Urothelium cell line (cell line): ENCODE results near the gene DSG2.
"Not testable (repeated sequence)": the region's sequence is repeated elsewhere in the genome, so short reads cannot be mapped to it uniquely, and the experiment has no call there.

ENCODE experiments used
- DNase-seq: peaks from one replicate; pipeline ENCODE4 v3.0.0; 2011; ENCODE audit warnings: low spot score, mixed read lengths
- FAIRE-seq: peaks from 2 replicates; lab custom pipeline; 2011; peaks lifted over from hg19 to GRCh38; lab: Jason Lieb, UNC

The DSG2 gene

GRCh38 chr18:31497836-31498573, at the start of gene DSG2:
Gene DSG2 (plus strand): TSS chr18:31498177. CDS start chr18:31498252, 75 bp downstream.
- no peak for FAIRE-seq
- peak; percentile 67 for DNase-seq

GRCh38 chr18:31450409-31450808, 47.6 kb upstream of the DSG2 start:
- DNase-seq, result no peak
- FAIRE-seq, result no peak

GRCh38 chr18:31451625-31452024, 46.4 kb upstream of the DSG2 start:
- DNase-seq (no peak), FAIRE-seq (no peak)

- FAIRE-seq (no peak), DNase-seq (peak; percentile 48)
Observed at GRCh38 chr18:31454066-31454708, 43.8 kb upstream of the DSG2 start.

GRCh38 chr18:31469629-31470028, 28.3 kb upstream of the DSG2 start:
- FAIRE-seq (no peak), DNase-seq (no peak)

GRCh38 chr18:31478688-31479087, 19.3 kb upstream of the DSG2 start:
- FAIRE-seq, result no peak
- DNase-seq, result no peak

- DNase-seq (no peak), FAIRE-seq (no peak)
Observed at GRCh38 chr18:31482051-31482450, 15.9 kb upstream of the DSG2 start.

- FAIRE-seq, result no peak
- DNase-seq, result no peak
Observed at GRCh38 chr18:31483396-31483795, 14.6 kb upstream of the DSG2 start.

GRCh38 chr18:31484461-31484860, 13.5 kb upstream of the DSG2 start:
- FAIRE-seq, result no peak
- no peak for DNase-seq

GRCh38 chr18:31486165-31486564, 11.8 kb upstream of the DSG2 start:
- FAIRE-seq (no peak), DNase-seq (no peak)

GRCh38 chr18:31487246-31488015, 10.5 kb upstream of the DSG2 start:
- DNase-seq, result peak; percentile 46
- FAIRE-seq, result no peak

- no peak for FAIRE-seq
Observed at GRCh38 chr18:31489311-31489710, 8.7 kb upstream of the DSG2 start.

GRCh38 chr18:31490387-31490786, 7.6 kb upstream of the DSG2 start:
- FAIRE-seq (no peak), DNase-seq (peak; percentile 12)

More at GRCh38 chr18:31489311-31489710, 8.7 kb upstream of the DSG2 start:
- DNase-seq, result no peak

GRCh38 chr18:31490833-31491232, 7.1 kb upstream of the DSG2 start:
- DNase-seq, result no peak
- FAIRE-seq, result no peak

GRCh38 chr18:31491586-31491985, 6.4 kb upstream of the DSG2 start:
- DNase-seq, result no peak
- FAIRE-seq, result no peak

GRCh38 chr18:31492671-31493070, 5.3 kb upstream of the DSG2 start:
- FAIRE-seq, result no peak
- no peak for DNase-seq

GRCh38 chr18:31493171-31493570, 4.8 kb upstream of the DSG2 start:
- FAIRE-seq, result no peak
- no peak for DNase-seq

GRCh38 chr18:31493941-31494340, 4.0 kb upstream of the DSG2 start:
- FAIRE-seq, result no peak
- DNase-seq, result no peak

GRCh38 chr18:31494705-31495244, 3.2 kb upstream of the DSG2 start:
- FAIRE-seq, result not testable (repeated sequence)

GRCh38 chr18:31497404-31497835, 557 bp upstream of the DSG2 start:
- FAIRE-seq (no peak), DNase-seq (no peak)

More at GRCh38 chr18:31494705-31495244, 3.2 kb upstream of the DSG2 start:
- not testable (repeated sequence) for DNase-seq
